SK-N-SH (cell line): ENCODE results near the gene CLEC9A. TPM values are rescaled to one million over a fixed set of nuclear protein-coding genes. Genes with fewer than 3 reads are reported as not detected.

Experiments used
- CTCF ChIA-PET: fragments of 300-600, 350-600 bp; formaldehyde crosslinking; extraction: SDS; loops from one replicate; lab custom pipeline; 2021; lab: Yijun Ruan, JAX
- POLR2A ChIA-PET: fragments of 350-600 bp; sonication (Branson Sonifier 250); formaldehyde crosslinking; extraction: SDS; loops from one replicate; lab custom pipeline; 2020; ENCODE audit warnings: antibody characterized with exemption, inconsistent platforms; lab: Yijun Ruan, JAX
- DNase-seq: peaks from one replicate; pipeline ENCODE4 v3.0.0; 2012
- H2AFZ ChIP-seq: fragments of 200-600 bp; sonication (generic); 2 replicates; pipeline ENCODE4 v1.8.1; 2016; ENCODE audit warnings: antibody characterized with exemption, mild to moderate bottlenecking, low read depth
- H3F3A ChIP-seq: fragments of 200-600 bp; sonication (generic); replicated peaks from 2 replicates; pipeline ENCODE3; 2016; ENCODE audit warnings: antibody characterized with exemption, mild to moderate bottlenecking; ENCODE audit not compliant: insufficient read depth
- H3K27ac ChIP-seq, 2 experiments: fragments of 200-500 bp in 1 of 2; fragments of 200-600 bp in 1 of 2; sonication (Bioruptor generic) in 1 of 2; sonication (generic), shearing (Covaris generic) in 1 of 2; 2 replicates each; pipeline versions ENCODE4 v1.5.1 to v1.6.1; 2014 to 2016; ENCODE audit warnings: low read depth in 2 of 2, inconsistent platforms in 1 of 2, low read length in 1 of 2, mild to moderate bottlenecking in 1 of 2, mixed read lengths in 1 of 2
- H3K27me3 ChIP-seq: fragments of 200-600 bp; sonication (generic), shearing (Covaris generic); 2 replicates; pipeline ENCODE4 v1.6.1; 2016; ENCODE audit warnings: mixed run types; ENCODE audit not compliant: insufficient read depth
- H3K36me3 ChIP-seq, 2 experiments: fragments of 200-500 bp in 1 of 2; fragments of 200-600 bp in 1 of 2; sonication (Bioruptor generic) in 1 of 2; sonication (generic) in 1 of 2; replicated peaks in 1 of 2; 2 replicates each; pipeline versions ENCODE3 to v1.5.1; 2014 to 2016; ENCODE audit warnings: low read length in 1 of 2, mild to moderate bottlenecking in 1 of 2; ENCODE audit not compliant: insufficient read depth in 2 of 2, control insufficient read depth in 1 of 2
- H3K4me1 ChIP-seq, 2 experiments: fragments of 200-500 bp in 1 of 2; fragments of 200-600 bp in 1 of 2; sonication (Bioruptor generic) in 1 of 2; sonication (generic), shearing (Covaris generic) in 1 of 2; 2 replicates each; pipeline versions ENCODE4 v1.5.1 to v1.6.1; 2014 to 2016; ENCODE audit warnings: low read depth in 1 of 2, low read length in 1 of 2, mixed run types in 1 of 2; ENCODE audit not compliant: insufficient read depth in 2 of 2, control insufficient read depth in 1 of 2
- H3K4me2 ChIP-seq: fragments of 200-600 bp; sonication (generic), shearing (Covaris generic); 2 replicates; pipeline ENCODE4 v1.6.1; 2017; ENCODE audit warnings: mixed run types
- H3K4me3 ChIP-seq, 2 experiments: fragments of 200-500 bp in 1 of 2; fragments of 200-600 bp in 1 of 2; sonication (Bioruptor generic) in 1 of 2; sonication (generic), shearing (Covaris generic) in 1 of 2; 2 replicates each; pipeline versions ENCODE4 v1.5.1 to v1.8.1; 2014 to 2016; ENCODE audit warnings: low read depth in 2 of 2, inconsistent platforms in 1 of 2, low read length in 1 of 2, mild to moderate bottlenecking in 1 of 2, mixed read lengths in 1 of 2, moderate library complexity in 1 of 2
- H3K79me2 ChIP-seq: fragments of 200-600 bp; sonication (generic); 2 replicates; pipeline ENCODE4 v1.8.1; 2017; ENCODE audit warnings: mild to moderate bottlenecking; ENCODE audit not compliant: insufficient read depth
- H3K9ac ChIP-seq: fragments of 200-600 bp; sonication (generic); 2 replicates; pipeline ENCODE4 v1.6.1; 2017; ENCODE audit warnings: mixed run types
- H3K9me2 ChIP-seq: fragments of 200-600 bp; sonication (generic); 2 replicates; pipeline ENCODE4 v1.6.1; 2017; ENCODE audit warnings: mixed run types
- H3K9me3 ChIP-seq: fragments of 200-600 bp; sonication (generic); 2 replicates; pipeline ENCODE4 v1.6.1; 2017; ENCODE audit warnings: mixed run types, mild to moderate bottlenecking, moderate library complexity
- H4K20me1 ChIP-seq: fragments of 200-600 bp; sonication (generic); 2 replicates; pipeline ENCODE4 v1.6.1; 2017; ENCODE audit warnings: mild to moderate bottlenecking, mixed run types; ENCODE audit not compliant: insufficient read depth
- CHD2 ChIP-seq: fragments of 150-350 bp; IDR thresholded peaks from 2 replicates; pipeline ENCODE4 v1.6.1; 2018; ENCODE audit warnings: low read length; ENCODE audit not compliant: partially characterized antibody
- CTCF ChIP-seq: fragments of 200-600 bp; sonication (generic); IDR thresholded peaks from 2 replicates; pipeline ENCODE4 v1.6.1; 2017; ENCODE audit warnings: antibody characterized with exemption, mild to moderate bottlenecking, moderate library complexity
- FOSL2 ChIP-seq: IDR thresholded peaks from 2 replicates; pipeline ENCODE4 v1.4.0; 2012; ENCODE audit warnings: low read depth, mild to moderate bottlenecking, moderate library complexity, borderline replicate concordance
- FOXM1 ChIP-seq: IDR thresholded peaks from 2 replicates; pipeline ENCODE4 v1.4.0; 2012; ENCODE audit warnings: low read depth, mild to moderate bottlenecking
- GABPA ChIP-seq: IDR thresholded peaks from 2 replicates; pipeline ENCODE4 v1.4.0; 2012; ENCODE audit warnings: low read depth, mild to moderate bottlenecking
- GATA2 ChIP-seq: sonication (generic); formaldehyde crosslinking; IDR thresholded peaks from 2 replicates; pipeline ENCODE4 v1.5.0; 2020; ENCODE audit warnings: mild to moderate bottlenecking, missing genetic modification reagents
- IRF3 ChIP-seq: fragments of 150-350 bp; IDR thresholded peaks from 2 replicates; pipeline ENCODE4 v1.6.1; 2016; ENCODE audit warnings: mild to moderate bottlenecking, low read depth, low read length
- NFIC ChIP-seq: IDR thresholded peaks from 2 replicates; pipeline ENCODE4 v1.4.0; 2012; ENCODE audit warnings: borderline replicate concordance
- PBX3 ChIP-seq: IDR thresholded peaks from 2 replicates; pipeline ENCODE4; 2012
- POLR2AphosphoS5 ChIP-seq: IDR thresholded peaks from 2 replicates; pipeline ENCODE4 v1.6.1; 2012; ENCODE audit warnings: low read depth, low read length
- REST ChIP-seq: IDR thresholded peaks from 2 replicates; pipeline ENCODE4 v1.6.1; 2012; ENCODE audit warnings: mild to moderate bottlenecking, low read depth, low read length, moderate library complexity
- RFX5 ChIP-seq: IDR thresholded peaks from 2 replicates; pipeline ENCODE4 v1.6.1; 2012; ENCODE audit warnings: mild to moderate bottlenecking, improper control_type of control experiment, low read length
- TCF12 ChIP-seq: IDR thresholded peaks from 2 replicates; pipeline ENCODE4 v1.4.0; 2012
- TEAD4 ChIP-seq: IDR thresholded peaks from 2 replicates; pipeline ENCODE4 v1.4.0; 2012; ENCODE audit warnings: mild to moderate bottlenecking, borderline replicate concordance; ENCODE audit not compliant: insufficient read depth
- YY1 ChIP-seq: IDR thresholded peaks from 2 replicates; pipeline ENCODE4 v1.4.0; 2012; ENCODE audit warnings: low read depth, mild to moderate bottlenecking
- ZBTB33 ChIP-seq: IDR thresholded peaks from 2 replicates; pipeline ENCODE4 v1.4.0; 2012; ENCODE audit warnings: low read depth, borderline replicate concordance
- WGBS: methylation state at CpG from one replicate; pipeline ENCODE4 v1.1.6; 2017; ENCODE audit warnings: low lambda C conversion rate; 5-methylcytosine and 5-hydroxymethylcytosine counted together
- polyA plus RNA-seq, 3 experiments: library from polyadenylated mRNA; depleted of rRNA; stranded (reverse); fragments of >200 nt; gene quantifications; 2 replicates each; pipeline ENCODE4 v1.2.3, GENCODE V29; 2012

Gene CLEC9A
- polyA plus RNA-seq, 1 of the 3 experiments (the other 2 are of a cell fraction): not detected

GRCh38 chr12:10058387-10058786 is 27.9 kb downstream of the CLEC9A start (continued):
- no peak for TF ChIP-seq REST
- TF ChIP-seq PBX3: no peak
- no peak for TF ChIP-seq CHD2
- TF ChIP-seq GABPA: no peak
- no peak for TF ChIP-seq TCF12
- TF ChIP-seq NFIC: no peak

GRCh38 chr12:10065241-10065640 is 34.8 kb downstream of the CLEC9A start:
- DNase-seq: no peak
- Histone ChIP-seq H3F3A (no peaks in the 10 kb centered on the region), H3K9me2 (no peaks in the 10 kb centered on the region), H3K4me2 (no peak overlapping the region), H3K27ac (no peak overlapping the region), H3K36me3 (no peaks in the 10 kb centered on the region), H3K9ac (no peak overlapping the region), H3K79me2 (no peaks in the 10 kb centered on the region), H4K20me1 (no peaks in the 10 kb centered on the region), H3K9me3 (no peaks in the 10 kb centered on the region), H3K4me3 (no peak overlapping the region), H3K27me3 (no peaks in the 10 kb centered on the region), H2AFZ (no peak overlapping the region), H3K4me1 (no peaks in the 10 kb centered on the region; a peak in 1 of 4 replicates)
- TF ChIP-seq YY1 (no peak), TEAD4 (no peak), ZBTB33 (no peak), TCF12 (no peak), RFX5 (no peak), FOSL2 (no peak), IRF3 (no peak), GATA2 (no peak), FOXM1 (no peak), CTCF (no peak), POLR2AphosphoS5 (no peak)
- POLR2A ChIA-PET: interaction anchor here (0.6 kb wide), 1 partner anchor 172 kb away, joined by 3 read pairs; no protein-coding TSS in a partner anchor
- CTCF ChIA-PET: interaction anchor here (1.1 kb wide), 1 partner anchor 56 kb away, joined by 3 read pairs; no protein-coding TSS in a partner anchor
- WGBS: 25% methylated on average over 4 of the region's 4 CpGs
